ENCODE data around the gene CCRL2. TPM values are rescaled to one million over a fixed set of nuclear protein-coding genes. Genes with fewer than 3 reads are reported as not detected.

The CCRL2 gene
- total RNA-seq, 2 donors from 2014 or later, result 0.41 to 4.4 TPM

DNA sequence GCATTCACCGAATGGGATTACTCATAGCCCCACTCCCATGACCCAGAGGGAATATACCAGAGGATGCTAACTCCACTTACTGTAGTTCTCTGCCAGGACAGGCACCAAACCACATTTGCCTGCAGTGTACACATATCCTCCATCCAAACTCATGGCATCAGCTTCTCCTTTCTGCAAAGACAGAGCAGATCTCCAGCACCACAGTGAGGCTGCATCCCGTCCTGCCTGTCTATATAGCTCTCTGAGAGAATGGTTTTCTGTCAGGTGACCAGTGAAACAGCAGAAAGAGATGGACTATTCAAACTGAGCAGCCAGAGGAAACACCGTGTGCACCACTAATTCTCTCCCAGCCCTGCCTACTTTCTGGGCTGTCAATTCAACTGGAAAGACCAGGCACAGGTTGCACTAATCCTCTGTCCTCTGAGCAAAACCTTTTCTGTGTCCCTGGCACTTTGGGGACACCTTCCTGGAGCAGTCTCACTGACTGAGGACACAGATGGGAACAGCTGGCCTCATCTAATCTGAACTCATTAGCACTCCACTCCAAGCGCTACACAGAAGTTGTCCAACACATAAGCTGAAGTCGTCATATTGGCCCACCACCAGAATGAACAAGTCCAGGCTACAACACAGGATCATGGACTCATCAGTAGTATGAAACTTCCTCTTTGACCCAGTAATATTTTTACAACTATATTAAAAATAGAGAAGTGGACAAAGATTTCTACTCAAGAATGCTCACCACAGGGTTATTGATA lies 40.3 kb downstream of the CCRL2 start:
- Histone ChIP-seq H3K9me3 (no peaks in the 10 kb centered on the region), H3K4me3 (no peak overlapping the region), H3K4me1 (ENCODE audit: control insufficient read depth in 1 of 2, low read depth in 2 of 2) (no peaks in the 10 kb centered on the region), H3K27ac (no peak overlapping the region), H3K27me3 (replicated peaks; ENCODE audit: insufficient read depth) (no peaks in the 10 kb centered on the region), H3K36me3 (no peaks in the 10 kb centered on the region)
- DNase-seq (ENCODE audit: low spot score), result no peak
- no peak for ATAC-seq (ENCODE audit: insufficient number of reproducible peaks, low FRiP score, low read depth)
- TF ChIP-seq, protein P1, sequence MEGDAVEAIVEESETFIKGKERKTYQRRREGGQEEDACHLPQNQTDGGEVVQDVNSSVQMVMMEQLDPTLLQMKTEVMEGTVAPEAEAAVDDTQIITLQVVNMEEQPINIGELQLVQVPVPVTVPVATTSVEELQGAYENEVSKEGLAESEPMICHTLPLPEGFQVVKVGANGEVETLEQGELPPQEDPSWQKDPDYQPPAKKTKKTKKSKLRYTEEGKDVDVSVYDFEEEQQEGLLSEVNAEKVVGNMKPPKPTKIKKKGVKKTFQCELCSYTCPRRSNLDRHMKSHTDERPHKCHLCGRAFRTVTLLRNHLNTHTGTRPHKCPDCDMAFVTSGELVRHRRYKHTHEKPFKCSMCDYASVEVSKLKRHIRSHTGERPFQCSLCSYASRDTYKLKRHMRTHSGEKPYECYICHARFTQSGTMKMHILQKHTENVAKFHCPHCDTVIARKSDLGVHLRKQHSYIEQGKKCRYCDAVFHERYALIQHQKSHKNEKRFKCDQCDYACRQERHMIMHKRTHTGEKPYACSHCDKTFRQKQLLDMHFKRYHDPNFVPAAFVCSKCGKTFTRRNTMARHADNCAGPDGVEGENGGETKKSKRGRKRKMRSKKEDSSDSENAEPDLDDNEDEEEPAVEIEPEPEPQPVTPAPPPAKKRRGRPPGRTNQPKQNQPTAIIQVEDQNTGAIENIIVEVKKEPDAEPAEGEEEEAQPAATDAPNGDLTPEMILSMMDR (IDR thresholded peaks at IDR 0.05), result no peak

DNA sequence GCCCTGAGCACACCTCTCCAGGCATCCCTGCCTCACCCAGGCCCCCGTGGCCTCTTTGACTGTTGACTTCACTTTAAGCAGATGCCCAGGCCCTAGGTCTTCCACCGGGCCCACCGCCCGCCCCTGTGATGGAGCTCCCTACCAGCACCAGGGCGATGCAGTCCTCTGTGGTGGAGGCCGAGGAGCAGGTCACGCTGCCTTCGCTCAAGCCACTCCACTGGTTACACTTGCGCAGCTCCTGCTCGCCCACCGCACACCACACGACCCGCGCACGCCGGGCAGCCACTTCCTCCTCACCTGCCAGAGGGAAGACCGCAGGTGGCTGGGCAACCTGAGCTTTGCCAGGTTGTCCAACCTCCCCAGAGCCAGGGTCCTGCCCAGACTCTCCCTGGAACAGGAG lies 41.7 kb downstream of the CCRL2 start:
- Histone ChIP-seq H3K9me3 (no peaks in the 10 kb centered on the region), H3K36me3 (no peaks in the 10 kb centered on the region), H3K4me3 (no peak overlapping the region), H3K4me1 (ENCODE audit: control insufficient read depth in 1 of 2, low read depth in 2 of 2) (no peaks in the 10 kb centered on the region), H3K27me3 (replicated peaks; ENCODE audit: insufficient read depth) (no peaks in the 10 kb centered on the region), H3K27ac (no peak overlapping the region)
- TF ChIP-seq, protein P1 (IDR thresholded peaks at IDR 0.05), result no peak
- DNase-seq (ENCODE audit: low spot score) (no peak), ATAC-seq (ENCODE audit: insufficient number of reproducible peaks, low FRiP score, low read depth) (no peak)

DNA sequence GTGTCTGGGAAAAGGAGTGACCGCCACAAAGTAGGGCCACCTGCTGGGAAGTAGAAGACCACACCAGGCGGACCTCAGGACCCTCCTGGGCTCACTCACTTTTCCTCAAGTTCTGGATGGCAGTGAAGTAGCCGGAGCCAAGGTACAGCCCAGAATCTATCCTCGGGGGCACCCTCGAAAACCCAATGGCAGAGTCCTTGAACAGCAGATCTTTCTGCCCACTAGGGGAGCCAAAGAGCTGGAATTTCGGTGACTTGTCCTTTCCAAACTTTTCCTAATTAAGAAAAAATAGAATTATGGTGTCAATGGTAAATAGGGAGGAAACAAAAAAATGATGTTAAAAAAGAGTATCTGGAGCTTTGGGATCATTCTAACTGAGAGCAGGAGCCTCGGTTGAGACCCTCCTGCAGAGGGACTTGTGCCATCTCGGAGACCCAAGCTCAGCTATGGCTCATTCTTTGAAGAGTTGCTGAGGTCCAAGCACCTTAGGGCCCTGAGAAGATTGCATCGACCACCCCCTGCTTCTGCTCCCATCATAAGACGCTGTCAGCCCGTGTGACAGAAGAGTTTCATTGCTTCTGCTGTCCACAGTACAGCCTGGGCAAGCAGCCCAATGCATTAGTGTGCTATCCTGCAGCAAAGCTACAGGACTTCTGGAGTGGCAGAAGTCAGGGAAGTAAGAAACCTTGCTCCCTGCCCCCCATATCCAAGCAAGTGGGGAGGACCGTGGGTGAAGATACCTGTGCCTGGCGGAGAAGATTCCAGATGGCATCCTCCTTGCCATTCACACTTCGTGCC lies 42.9 kb downstream of the CCRL2 start:
- Histone ChIP-seq H3K36me3 (no peaks in the 10 kb centered on the region), H3K9me3 (no peaks in the 10 kb centered on the region), H3K27me3 (replicated peaks; ENCODE audit: insufficient read depth) (no peaks in the 10 kb centered on the region), H3K4me3 (no peak overlapping the region), H3K4me1 (ENCODE audit: control insufficient read depth in 1 of 2, low read depth in 2 of 2) (no peaks in the 10 kb centered on the region), H3K27ac (no peak overlapping the region)
- TF ChIP-seq, protein P1 (IDR thresholded peaks at IDR 0.05), result no peak
- DNase-seq (ENCODE audit: low spot score), result no peak
- no peak for ATAC-seq (ENCODE audit: insufficient number of reproducible peaks, low FRiP score, low read depth)

DNA sequence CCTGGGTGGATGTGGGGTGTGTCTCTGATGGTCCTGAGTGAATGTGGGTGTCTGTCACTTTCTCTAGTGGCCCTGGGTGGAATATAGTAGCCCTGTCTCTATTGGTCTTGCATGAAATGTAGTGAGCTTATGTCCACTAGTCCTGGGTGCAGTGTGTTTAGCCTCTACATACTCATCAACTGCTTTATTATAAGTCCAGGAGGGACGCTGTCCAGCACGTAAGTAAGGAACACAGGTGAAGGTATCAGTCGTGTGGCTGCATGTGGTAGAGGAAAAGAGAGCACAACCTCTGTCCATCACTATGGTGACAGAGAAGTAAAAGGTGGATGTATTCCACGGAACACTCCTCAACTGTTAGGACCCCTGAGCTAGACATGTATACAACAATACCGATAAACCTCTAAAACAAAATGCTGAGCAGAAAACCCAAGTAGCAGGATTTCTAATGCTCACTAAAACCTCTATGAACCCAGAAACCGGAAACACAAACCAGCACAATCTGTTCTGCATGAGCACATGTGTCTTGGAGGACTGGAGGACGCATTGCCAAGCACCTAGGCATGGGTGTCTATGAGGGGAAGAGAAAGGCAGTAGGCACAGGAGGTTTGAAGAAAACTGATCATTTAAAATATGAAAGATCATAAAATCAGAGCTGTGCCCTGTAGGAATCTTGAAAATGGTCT lies 46.6 kb downstream of the CCRL2 start:
- H3K4me1 ChIP-seq (ENCODE audit: control insufficient read depth in 1 of 2, low read depth in 2 of 2), result no peaks in the 10 kb centered on the region
- ATAC-seq (ENCODE audit: insufficient number of reproducible peaks, low FRiP score, low read depth), result no peak
- no peak overlapping the region for H3K27ac ChIP-seq
- DNase-seq (ENCODE audit: low spot score), result no peak
- H3K4me3 ChIP-seq, result no peak overlapping the region
- H3K27me3 ChIP-seq (replicated peaks; ENCODE audit: insufficient read depth), result no peaks in the 10 kb centered on the region
- H3K36me3 ChIP-seq, result no peaks in the 10 kb centered on the region
- no peaks in the 10 kb centered on the region for H3K9me3 ChIP-seq
- TF ChIP-seq, protein P1 (IDR thresholded peaks at IDR 0.05), result no peak

DNA sequence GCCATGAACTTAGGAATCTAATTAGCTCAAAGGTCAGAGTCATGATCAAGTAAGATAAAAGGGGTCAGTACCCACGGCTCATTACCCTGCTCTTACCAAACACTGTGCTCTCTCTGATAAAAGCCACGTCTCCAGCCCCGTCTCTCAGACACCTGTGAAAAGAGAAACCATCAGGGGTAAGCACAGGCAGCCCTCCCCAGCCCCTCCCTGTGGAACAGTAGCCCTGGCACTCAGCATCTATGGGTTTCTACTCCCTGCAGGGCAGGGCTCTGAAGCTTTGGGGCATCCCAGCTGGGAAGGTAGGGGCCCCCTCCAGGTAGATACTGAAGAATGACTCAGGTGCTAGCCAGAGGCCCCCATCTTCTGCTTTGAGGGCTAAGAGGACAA lies 47.1 kb downstream of the CCRL2 start:
- no peak overlapping the region for H3K4me3 ChIP-seq
- no peaks in the 10 kb centered on the region for H3K27me3 ChIP-seq (replicated peaks; ENCODE audit: insufficient read depth)
- no peaks in the 10 kb centered on the region for H3K9me3 ChIP-seq
- DNase-seq (ENCODE audit: low spot score), result no peak
- H3K4me1 ChIP-seq (ENCODE audit: control insufficient read depth in 1 of 2, low read depth in 2 of 2), result no peaks in the 10 kb centered on the region
- TF ChIP-seq, protein P1 (IDR thresholded peaks at IDR 0.05), result no peak
- H3K36me3 ChIP-seq, result no peaks in the 10 kb centered on the region
- H3K27ac ChIP-seq, result no peak overlapping the region
- no peak for ATAC-seq (ENCODE audit: insufficient number of reproducible peaks, low FRiP score, low read depth)

Data from thoracic aorta (tissue), 2 donors.